GM19468 (cell line): ENCODE data around the gene DOCK10.

Source experiments
- ATAC-seq: cut with Tn5 transposase; IDR thresholded peaks from one replicate; pipeline ENCODE4 v1.9.1; 2021; ENCODE audit warnings: mild to moderate bottlenecking, moderate library complexity, moderate number of reproducible peaks; ENCODE audit not compliant: unreplicated experiment; ENCODE audit errors: extremely low read depth

The DOCK10 gene

DNA sequence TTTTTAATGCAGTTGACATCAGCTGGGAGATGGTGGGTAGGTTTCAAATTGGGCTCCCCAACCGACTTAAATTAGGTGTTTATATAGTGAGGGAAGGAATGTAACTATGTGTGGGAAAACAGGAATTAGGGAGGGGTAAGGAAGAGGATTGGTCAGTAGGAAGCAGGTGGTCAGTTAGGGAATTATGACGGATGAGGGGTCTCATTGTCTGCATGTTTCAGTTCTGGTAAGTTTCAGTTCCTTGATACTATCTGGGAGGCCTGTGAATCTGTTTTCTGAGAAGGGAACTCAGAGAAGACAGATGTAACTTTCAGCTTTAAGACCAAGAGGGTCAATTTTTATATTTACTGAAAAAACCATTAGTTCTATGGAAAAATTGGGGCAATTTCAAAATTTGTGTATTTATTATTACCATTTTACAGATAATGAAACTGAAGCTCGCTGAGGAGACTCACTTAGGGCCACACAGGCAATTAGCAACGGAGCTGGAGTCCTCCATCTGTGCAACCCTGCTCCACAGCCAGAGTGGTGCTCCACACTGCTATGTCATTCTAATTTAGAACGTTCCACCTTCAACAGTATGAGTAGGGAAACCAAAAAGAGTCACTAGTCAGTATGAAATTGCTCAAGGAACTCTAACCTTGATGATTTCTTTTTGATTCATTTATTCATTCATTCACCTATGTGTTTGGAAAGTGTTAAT is 290.1 kb downstream of the DOCK10 start:
- ATAC-seq: no peak

DNA sequence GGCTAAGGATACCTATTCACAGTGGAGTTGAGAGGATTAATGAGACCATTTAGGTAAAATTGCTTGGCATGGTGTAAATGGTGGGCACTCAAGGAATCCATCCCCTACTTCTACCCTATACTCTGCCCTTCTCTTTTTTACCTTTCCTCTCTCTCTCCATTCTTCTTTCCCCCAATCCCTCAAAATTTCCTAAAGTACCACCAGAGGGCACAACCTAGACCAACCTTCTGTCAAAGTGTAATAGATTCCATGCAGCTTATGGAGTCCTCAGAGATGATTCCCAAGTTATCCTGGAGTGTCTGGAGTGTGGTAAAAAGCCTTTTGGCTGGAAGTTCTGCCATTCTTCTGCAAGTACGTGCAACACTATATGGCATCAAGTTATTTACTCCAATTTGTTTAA is 293.1 kb downstream of the DOCK10 start:
- no peak for ATAC-seq

DNA sequence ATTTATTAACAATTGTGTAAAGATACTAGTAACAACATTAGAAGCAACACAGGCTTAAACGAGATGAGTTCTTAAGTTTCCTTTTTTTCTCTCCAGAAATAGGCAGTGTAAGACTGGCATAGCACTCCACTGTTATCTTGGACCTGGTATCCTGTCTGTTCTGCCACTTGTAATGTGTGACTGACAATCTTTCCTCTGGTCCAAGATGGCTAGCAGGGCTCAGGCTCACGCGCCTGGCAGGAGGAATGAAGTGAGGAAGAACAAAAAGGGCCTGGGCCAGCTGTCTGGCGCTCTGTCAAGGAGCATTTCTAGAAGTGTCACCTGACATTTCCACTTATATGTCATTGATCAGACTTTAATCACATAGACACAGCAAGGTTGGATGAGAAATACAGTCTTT is 294.5 kb downstream of the DOCK10 start:
- no peak for ATAC-seq

DNA sequence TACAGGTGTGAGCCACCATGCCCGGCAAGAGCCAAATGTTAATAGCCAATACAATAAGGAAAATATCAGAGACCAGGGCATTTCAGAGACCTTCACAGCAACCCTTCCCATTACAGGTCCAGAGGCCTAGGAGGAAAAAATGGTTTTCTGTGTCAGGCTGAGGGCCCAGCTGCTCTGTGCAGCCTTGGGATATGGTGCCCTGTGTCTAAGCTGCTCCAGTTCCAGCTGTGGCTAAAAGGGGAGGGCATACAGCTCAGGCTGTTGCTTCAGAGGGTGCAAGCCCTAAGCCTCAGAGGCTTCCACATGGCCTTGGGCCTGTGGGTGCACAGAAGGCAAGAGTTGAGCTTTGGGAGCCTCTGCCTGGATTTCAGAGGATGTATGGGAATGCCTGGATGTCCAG is 306.0 kb downstream of the DOCK10 start:
- no peak for ATAC-seq

DNA sequence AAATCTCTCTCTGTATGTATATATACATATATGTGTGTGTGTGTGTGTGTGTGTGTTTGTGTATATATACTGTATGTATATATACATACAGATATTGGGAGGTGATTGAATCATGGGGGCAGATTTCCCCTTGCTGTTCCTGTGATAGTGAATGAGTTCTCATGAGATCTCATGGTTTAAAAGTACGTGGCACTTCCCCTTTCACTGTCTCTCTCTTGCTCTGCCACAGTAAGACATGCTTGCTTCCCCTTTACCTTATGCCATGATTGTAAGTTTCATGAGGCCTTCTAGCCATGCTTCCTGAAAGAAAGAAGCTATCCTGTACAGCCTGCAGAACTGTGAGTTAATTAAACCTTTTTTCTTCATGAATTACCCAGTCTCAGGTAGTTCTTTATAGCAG is 307.3 kb downstream of the DOCK10 start:
- ATAC-seq: no peak

DNA sequence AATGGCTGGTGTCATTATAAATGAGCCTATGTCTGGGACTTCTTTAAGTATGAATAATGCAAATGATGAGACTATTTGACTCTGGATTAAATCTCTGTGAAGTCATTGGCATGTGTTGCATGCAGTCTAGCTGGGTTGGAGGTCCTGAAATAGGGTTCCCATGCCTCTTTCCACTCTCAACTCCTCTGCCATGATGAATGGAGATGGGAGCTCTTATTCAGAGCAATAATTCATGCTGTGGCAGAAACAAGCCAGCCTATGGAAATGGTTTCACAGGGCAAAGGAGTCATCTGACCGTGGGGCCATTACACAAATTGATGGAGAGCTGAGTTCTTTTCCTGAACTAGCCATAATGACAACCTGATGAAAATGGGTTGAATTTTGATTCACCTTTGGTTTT is 310.6 kb downstream of the DOCK10 start:
- ATAC-seq: no peak

DNA sequence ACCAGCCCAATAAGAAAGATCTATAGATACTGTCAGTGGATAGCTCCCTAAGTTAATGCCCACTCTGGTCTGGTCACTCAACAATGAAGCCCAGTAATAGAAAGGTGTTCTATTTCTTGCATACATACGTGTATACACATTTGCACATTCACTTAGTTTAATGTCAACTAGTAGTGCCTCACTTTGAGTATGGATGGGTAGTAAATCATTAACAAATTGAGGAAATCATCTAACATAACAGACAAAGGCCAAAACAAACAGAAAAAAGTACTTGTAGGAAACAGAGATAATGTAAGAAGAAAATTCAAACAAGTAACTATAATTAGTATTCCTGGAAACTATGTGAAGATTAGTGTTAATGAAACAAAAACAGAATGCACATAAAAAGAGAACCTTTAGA is 312.8 kb downstream of the DOCK10 start:
- ATAC-seq: no peak

DNA sequence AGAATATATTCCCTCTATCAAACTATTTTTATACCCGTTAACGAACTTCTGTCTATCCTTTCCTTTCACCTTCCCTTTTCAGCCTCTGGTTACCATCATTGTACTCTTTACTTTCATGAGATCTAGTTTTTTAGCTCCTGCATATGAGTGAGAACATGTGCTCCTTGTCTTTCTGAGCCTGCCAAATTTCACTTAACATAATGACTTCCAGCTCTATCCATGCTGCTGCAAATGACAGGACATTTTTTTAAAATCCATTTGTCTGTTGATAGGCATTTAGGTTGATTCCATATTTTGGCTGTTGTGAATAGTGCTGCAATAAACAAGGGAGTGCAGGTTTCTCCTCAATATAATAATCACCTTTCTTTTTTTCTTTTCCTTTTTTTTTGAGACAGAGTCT is 317.9 kb downstream of the DOCK10 start:
- no peak for ATAC-seq

DNA sequence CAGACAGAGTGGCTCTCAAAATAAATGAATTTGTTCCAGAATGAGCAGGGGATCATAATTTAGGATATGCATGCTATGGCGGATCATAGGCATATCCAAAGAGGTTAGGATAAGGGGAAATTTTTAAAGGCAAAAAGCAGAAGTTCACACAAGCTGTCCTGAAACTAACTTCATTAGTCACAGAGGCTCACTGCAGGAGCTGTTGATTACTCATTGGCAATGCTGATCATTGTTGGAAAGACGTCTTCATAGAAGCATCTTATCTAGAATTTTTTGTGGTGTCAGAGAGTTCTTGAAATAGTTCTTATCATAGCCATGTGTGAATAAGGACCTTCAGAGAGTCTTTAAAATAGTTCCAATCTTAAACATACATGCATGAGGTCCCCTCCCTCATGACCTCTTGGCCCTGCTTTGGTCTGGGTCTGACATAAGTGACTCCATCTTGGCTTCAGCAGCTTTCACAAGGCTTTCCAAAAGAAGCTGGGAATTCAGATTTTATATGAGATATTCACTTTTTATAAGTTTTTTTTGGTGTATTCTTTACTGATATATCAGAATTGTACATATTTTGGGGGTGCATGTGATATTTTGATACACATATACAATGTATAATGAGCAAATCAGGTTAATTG is 318.6 kb downstream of the DOCK10 start:
- no peak for ATAC-seq

DNA sequence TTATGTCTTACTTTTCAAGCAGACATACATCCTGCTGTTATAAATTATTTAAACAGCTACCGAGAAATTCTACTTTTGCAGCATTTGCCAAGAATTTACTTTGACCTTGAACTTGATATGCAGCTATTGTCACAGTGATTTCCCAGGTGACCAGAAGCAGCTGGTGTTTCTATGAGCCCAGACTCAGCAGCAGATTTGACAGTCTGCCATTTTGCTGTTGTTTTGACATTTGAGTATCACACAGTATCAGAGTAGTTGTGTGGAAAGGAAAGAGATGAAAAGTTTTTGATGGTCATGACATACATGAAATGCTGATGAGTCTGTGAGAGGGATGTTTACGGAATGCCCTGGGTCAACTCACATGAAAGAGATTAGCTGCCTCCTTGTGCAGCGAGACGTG is 319.5 kb downstream of the DOCK10 start:
- no peak for ATAC-seq

DNA sequence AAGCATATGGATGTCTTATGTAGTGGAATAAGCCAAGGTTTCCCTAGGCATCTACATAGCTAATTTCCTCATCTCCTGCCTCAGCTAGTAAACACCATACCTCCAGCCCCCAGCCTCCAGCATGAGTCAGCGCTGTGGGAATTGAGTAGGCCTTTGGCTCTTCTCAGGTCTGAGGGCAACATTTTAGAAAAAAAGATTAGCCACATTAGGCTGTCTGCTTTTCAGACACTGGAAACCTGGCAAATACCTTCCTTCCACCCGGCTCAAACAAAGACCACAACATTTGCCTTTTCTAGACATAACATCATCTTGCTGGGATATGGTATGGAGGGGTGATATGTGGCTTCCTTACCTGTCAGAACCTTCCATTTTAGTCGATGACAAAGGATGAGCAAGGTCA is 320.0 kb downstream of the DOCK10 start:
- no peak for ATAC-seq

DNA sequence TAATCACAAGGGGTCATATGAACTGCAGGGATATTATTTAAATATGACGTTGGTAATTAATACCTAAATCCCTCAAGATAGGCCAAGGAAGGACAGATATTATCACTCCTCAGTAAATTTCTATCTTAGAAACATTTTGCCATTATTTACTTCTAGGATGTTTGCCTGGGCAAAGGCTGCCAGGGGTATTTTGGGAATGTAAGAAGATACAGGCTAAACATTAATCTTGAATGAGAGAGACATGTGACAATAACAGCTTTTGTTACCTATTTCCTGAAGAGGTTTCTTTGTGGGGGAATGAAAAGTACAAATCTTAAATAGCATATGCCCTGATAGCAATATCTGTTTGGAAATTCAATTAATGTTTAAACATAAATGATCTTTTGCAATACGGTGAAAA is 325.3 kb downstream of the DOCK10 start:
- no peak for ATAC-seq

DNA sequence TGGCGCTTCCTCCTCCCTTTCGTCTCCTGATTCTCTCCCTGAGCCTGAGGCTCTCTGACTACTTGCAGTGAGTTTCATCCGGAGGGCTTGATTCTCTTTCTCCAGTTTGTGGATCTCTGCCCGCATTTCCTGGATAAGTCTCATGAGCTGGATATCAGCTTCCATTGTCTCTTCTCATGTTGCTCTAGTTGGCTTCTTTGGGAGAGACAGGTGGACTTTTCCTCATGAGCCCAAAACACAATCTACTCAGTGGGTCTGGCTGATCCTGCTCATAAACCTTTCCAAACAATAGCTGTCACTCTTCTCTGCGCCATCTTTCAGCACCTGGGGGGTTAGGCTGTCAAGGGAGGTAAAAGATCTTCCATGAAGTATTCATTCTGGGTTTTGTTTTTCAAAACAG is 326.1 kb downstream of the DOCK10 start, which contains the start of gene CCDC195:
CCDC195 (minus strand) TSS at position 165 of the 400 bp plus-strand sequence; CDS start at position 165, 0 bp downstream.
- no peak for ATAC-seq
